Daoy (cell line): ENCODE measurements around the gene ELL3. TPM values are rescaled to one million over a fixed set of nuclear protein-coding genes. Genes with fewer than 3 reads are reported as not detected.
A peak's percentile ranks its signal among the peaks of the same experiment; 100 is the strongest.
"Not testable (repeated sequence)": the region's sequence is repeated elsewhere in the genome, so short reads cannot be mapped to it uniquely, and the experiment has no call there.

ENCODE experiments used
- DNase-seq: peaks from one replicate; pipeline ENCODE4 v3.0.0-alpha.2; 2015; ENCODE audit warnings: low read depth
- total RNA-seq: library from RNA; depleted of rRNA; stranded (reverse); fragments of >200 nt; shearing (Covaris generic); gene quantifications from 2 replicates; pipeline ENCODE4 v1.2.3, GENCODE V29; 2014

The ELL3 gene
- total RNA-seq, 1 experiment from 2014 or later = 1.2 TPM

DNA sequence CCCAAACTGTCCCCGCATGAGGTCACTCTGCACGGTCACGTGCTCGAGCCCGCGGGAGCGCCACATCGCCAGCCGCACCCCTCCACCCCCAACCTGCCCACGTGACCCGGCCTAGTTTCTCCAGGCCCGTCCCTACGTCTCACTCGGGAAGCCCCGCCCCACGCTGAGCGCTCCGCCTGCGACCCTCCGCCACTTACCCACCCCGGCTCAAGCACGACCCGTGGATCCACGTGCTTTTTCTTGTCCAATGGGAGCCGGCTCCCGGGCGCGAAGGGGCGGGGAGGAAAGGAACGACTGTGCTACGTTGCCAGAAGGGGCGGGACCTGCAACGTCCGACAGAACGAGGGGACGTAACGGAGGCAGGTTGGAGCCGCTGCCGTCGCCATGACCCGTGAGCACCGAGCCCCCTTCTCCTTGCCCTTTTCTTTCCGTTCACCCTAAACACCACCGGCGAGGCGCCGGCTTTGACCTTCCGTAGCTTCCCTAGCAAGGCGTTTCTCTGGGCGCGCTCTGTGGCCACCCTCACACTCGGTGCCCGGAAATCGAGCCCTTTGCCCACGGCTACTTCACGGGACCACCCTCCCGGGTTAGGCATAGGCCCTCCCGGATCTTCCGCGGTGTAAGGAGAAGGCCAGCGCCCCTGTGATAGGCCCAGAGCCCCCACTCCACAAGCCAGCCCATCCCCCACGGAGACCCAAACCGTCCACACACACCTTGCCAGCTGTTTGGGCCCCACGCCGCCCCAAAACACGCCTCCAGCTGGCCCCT, 15.4 kb upstream of the ELL3 start, which contains the start of gene SERF2:
Gene SERF2, plus strand, starts transcription at position 328 of the 768 bp plus-strand sequence. Its CDS starts 57 bp downstream, at position 385.
- peak; percentile 100 for DNase-seq

DNA sequence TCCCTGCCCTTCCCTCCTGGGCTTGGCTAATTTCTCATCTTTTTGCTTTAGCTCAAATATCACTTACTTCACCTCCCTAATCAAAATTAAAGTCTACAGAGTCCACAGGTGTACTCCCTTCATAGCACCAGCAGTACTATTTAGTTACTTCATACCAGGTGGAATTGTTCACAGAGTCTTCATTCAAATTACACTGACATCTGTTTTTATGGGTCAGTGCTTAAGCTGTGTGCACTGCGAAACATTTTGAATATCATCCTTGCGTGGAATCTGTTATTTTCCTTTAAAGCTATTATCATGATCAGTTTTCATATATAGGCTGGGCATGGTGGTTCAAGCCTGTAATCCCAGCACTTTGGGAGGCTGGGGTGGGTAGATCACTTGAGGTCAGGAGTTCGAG, 12.6 kb upstream of the ELL3 start:
- no peak for DNase-seq

DNA sequence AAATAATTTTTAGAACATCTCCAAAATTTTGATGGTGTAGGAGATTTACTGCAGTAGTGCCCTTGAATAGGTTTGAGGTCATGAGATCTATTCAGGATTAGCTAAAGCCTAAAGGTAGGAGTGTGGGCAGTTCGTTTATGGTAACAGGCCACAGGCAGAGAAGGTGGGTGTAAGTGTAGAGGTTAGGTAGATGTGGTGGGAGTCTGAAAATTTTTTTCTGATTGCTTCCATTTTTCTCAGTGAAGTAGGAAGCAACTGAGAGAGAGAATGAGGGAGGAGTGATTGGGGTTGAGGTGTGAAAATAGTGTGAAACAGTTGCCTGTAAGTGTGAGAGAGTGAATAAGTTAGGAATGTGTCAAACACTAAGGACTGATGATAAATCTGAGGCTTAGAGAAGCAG, 2.2 kb upstream of the ELL3 start:
- DNase-seq = no peak

DNA sequence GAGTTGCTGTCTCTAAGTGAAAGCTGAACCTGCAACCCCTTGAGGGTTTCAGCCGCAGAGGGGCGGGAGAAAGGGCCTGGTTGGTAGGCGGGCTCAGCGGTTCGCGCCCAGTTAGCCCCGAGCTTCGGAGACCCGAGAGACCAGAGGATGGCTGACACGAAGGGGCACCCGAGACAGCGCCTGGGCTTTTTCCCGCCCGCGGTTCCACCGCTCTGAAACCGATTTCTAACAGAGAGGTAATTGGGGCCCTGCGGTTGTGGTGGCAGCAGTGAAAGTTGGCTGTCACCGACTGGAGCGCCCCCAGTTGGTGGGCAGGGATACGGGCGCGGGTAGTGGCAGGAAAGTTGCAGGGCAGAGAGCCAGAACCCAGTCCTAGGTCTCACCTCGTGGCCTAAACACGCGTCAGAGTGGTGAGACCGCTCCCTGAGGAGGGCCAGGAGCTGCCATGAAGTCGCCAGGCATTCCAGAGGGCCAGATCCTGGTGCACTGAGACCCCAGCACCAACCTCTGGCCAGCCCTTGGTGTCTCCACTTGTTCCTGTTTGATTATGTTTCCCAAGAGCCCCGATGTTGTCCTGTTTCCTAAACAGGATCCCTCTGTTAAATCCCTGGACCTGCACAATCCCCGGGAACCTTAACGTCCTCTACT, 625 bp upstream of the ELL3 start:
- peak; percentile 86 for DNase-seq

DNA sequence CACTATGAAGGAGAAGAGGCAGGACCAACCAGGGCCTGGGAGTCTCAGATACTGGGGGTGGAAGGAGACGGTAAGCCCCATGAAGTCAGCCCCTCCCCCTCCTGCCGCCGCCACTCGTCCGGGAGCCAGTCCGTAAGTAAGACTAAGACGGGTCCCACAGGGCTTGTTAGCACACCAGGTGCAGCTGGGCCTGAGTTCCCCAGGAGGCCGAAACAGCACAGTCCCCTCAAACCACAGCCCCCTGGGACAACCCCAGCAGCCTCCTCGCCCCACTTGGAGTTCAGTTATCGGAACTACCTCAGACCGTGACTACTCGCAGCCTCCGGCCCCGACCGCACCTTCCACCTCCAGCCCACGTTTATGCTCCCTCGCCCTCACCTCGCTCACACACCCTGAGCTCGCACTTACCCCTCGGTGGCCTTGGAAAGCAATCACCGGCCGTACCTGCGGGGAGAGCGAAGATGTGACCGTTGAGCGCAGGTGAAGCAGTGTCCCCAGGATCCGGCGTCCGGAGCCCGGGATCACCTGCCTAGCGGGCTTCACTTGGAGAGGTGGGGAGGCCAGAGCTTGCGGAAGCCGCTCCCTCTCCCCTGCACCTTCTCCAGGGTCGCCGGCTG, 557 bp downstream of the ELL3 start:
- DNase-seq = no peak

DNA sequence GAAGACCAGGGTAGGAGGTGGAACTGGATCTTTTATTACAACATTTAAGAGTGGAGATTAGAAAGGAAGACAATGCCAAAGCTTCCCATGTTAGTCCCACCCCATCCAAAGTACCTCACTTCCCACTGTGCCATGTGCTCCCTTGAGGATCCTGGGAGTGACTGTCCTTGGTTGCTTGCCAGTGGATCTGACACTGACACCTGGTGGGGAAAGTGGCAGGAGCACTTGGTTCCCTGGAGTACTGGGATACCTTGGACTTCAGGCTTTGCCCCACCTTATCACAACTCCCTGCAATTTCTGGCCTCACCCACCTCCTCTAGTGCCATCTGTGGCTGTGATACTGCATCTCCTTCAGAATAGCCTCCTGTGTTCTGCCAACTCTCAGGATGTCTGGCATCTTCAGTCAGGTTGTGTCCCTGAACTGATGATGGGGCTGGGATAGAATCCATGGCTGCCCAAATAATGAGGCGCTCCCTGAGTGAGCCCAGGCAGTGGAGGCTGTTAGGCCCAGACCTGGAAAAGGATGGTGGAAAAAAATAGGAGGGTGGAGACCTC, 1.3 kb downstream of the ELL3 start:
- DNase-seq = peak; percentile 71

DNA sequence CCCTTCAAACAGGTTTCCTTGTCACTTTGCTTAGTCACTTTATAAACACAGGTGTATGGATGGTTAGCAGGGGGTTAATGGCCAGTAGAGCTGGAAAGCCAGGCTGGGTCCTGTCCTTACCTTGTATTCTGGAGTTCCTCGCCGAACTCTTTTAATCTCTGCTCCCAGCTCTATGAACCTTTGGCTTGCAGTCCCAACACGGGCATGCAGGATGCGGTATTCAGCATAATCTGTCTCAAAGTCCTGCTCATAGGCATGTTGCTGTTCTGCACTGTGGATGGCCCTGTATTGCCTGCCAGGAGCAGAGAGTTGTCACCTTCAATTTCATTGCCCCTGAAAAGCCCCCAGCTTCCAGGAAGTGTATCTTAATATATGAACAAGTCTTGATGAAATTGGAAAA, 2.7 kb downstream of the ELL3 start:
- no peak for DNase-seq

DNA sequence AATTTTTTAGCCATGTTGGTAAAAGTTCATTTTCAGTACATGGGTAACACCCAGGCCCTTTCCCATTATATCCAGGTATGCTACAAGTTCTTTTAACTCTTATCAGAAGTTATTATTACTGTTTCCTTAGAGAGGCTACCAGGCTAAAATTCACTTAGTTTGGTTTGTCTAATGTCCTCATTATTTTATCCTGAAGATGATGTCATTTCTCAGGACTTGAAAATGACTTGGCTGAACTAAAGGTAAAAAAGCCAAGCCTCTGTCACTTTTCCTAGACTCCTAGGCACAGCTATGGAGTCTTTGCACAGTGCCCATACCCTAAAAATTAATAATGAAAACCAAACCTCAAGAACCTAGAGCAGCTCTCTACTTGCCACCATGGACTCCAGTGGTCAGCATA, 4.1 kb downstream of the ELL3 start:
- DNase-seq = no peak

DNA sequence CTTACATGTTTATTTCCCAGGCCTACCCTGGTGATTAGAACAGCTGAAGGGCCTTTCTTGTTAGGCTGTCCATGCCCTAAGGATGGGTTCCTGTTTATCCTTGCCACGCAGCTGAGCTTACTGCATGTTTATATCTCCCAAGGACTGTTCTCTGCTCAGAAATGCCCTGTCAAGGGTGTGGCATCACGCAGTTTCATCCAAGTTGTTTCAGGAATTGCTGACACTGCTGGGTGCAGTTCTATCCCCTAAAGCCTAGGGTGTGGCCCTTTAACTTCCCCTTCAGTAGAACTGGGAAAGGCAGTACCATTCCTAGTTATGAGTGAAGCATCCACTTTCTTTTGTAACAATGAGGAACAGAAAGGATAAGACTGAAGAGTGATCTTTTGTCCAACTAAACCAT, 5.0 kb downstream of the ELL3 start:
- no peak for DNase-seq

DNA sequence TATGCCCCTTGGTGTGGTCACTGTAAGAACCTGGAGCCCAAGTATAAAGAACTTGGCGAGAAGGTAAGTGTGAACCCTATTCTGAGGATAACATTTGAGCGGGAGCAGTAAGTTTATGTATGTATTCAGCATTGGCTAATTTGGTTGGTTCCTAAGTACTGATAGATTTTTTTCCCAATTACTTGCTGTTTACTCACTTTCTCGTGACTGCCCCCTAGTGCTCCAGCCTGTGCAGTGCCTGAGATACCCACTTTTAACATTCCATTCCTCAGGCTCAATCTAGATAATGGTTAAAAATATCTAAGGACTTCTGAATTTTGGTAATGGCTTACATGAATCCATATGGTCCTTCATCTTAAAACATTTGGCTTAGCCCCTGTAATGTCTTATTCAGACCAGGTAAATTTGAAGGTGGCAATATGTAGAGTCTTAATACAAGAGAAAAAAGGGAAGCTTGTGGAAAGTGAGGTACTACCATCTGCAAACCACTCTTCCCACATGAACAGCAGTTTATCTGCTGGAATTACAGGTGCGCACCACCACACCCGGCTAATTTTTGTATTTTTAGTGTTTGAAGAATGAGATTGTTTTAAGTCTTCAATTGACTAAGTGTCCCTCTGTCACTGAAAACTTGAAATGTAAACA, 7.1 kb downstream of the ELL3 start:
- DNase-seq = peak; percentile 52

DNA sequence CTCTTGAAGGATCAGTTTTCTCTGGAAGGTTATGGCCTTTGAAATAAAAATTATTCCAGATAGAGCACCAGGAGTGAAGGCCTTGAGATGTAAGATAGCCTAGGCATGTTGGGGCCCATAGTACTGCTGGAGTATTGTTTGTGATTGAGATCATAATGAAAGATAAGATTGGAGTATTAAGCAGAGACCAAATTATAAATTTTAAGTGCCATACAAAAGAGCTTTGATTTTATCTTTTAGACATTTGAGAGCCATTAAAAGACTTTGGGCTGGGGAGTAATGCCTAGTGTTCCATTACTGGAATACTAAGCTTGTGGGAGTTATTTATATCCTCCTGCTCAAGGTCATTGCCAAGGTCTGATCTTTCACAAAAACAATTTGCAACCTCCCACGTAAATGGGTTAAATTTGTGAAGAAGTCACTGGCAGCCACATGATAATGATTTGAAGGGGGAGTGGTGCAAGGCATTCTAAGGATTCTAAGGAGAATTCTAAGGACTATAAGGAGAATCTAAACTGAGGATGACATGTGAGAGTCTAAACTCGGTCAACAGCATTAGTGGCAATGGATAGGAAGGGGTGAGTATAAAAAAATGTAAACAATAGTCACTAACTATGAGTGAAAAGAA, 12.8 kb downstream of the ELL3 start:
- no peak for DNase-seq

DNA sequence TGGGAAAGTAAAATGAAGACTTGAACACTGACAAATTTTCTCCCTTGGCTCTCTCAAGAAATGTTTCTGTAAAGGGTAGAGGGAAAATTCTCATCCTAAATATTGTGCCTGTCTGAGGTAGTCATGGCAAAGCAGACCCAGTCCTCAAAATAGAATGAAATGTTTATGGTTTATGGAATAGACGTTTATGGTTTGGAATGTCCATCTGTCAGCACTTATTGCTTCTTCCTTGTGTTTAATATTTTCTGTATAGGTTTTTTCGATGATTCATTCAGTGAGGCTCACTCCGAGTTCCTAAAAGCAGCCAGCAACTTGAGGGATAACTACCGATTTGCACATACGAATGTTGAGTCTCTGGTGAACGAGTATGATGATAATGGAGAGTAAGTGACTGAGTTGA, 13.9 kb downstream of the ELL3 start:
- DNase-seq = no peak

DNA sequence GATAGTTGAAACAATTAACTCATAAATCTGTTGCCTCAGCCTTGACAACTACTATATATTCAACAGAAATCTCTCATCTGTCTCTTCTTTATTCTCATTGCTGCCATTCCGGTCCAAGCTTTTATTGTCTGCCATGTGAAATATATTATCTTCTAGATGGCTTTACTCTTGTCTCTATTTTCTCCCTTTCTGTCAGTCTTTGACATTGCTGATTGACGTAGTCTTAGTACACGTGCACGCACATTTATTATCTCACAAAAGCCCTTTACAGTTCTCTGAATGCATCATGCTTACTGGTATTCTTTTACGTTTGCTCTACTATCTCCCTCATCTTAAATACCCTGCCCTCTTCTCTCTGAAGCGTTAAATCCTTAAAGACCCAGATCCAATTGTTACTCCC, 24.9 kb downstream of the ELL3 start:
- DNase-seq = no peak

DNA sequence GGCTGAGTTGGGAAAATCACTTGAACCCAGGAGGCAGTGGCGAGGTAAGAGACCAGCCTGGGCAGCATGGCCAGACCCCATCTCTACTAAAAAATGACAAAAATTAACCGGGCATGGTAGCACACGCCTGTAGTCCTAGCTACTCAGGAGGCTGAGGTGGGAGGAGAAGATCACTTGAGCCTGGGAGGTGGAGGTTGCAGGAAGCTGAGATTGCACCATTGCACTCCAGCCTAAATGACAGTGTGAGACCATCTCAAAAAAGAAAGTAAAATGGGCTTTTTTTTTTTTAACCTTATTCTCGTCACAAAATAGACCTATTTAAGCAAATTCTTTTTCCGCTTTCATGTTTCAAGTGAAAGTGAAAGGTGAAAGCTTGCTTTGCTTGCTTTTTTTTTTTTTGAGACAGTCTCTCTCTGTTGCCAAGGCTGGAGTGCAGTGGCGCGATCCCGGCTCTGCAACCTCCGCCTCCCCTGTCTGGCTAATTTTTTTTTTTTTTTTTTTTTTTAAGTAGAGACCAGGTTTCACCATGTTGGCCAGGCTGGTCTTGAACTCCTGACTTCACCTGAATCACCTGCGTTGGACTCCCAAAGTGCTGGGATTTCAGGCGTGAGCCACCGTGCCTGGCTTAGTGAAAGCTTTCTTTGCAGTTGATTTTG, 26.9 kb downstream of the ELL3 start:
- no peak for DNase-seq

DNA sequence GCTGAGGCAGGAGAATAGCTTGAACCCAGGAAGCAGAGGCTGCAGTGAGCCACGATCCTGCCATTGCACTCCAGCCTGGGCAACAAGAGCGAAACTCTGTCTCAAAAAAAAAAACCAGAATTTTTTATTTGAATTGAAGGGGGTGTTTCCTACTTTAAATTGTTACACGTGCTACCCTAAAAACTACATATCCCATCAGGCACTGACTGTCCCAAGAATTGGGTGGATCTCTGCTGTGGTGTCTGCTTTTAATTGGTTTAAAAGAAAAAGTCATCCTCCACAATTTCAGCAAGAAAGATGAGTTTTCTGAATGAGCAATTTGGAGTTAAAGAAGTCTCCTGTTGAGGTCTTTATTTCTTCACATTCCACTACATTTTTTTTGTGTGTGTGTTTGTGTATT, 28.4 kb downstream of the ELL3 start:
- no peak for DNase-seq

DNA sequence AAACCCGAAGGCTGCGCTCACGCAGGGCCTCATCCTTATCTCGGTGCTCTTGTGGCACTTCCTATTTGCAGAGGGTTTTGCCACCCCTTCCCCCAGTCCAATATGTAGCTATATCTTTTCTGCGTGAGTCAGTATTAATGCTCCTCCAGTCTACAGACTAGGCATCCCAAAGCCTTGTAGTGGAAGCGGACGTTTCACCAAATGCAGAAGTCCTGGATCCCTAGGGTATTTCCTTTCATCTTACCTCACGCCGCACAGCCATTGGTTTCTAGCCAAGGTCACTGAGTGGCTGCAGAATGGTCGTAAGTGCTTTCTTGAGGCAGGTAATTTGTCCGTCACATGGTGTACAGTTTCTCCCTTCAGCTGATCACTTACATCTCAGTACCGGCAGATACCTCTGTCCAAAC, 29.9 kb downstream of the ELL3 start:
- not testable (repeated sequence) for DNase-seq

DNA sequence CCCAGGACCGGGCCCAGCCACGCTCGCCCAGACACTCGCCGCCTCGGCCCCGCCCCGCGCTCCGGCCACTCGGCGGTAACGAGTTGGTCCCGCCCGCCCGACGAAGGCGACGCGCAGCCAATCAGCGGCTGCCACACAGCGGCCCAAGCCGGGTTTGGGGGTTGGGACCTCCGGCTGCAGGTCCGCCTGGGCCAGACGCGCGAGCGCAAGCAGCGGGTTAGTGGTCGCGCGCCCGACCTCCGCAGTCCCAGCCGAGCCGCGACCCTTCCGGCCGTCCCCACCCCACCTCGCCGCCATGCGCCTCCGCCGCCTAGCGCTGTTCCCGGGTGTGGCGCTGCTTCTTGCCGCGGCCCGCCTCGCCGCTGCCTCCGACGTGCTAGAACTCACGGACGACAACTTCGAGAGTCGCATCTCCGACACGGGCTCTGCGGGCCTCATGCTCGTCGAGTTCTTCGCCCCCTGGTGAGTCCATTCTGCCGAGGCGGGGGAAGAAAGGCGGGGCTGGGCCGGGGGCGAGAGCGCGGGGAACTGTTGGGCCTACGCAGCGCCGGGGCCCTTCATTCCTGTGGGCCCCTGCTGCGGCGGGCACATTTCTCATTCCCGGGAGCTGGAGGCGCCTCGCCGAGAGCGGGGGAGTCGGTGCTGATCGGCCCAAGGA, 30.4 kb downstream of the ELL3 start, which contains the start of gene PDIA3:
Gene PDIA3, plus strand, starts transcription at position 194 of the 658 bp plus-strand sequence. Its CDS starts 102 bp downstream, at position 296.
- peak; percentile 95 for DNase-seq

DNA sequence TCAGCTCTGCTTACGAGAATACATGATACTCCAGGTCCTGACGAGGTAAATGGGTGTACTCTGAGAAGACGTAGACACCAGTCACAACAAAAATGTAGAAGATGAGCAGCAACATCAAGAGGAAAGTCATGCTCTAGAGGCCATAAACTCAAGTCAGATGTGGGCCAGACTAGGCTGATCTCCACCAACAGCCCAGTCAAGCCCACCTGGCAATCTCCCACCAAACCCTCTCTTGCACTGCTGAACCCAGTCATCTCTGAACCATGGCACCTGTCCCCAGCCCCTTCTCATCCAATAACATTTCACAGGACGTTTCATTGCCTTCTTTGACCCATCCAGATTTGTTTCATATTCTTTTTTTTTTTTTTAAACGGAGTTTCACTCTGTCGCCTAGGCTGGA, 41.4 kb downstream of the ELL3 start:
- no peak for DNase-seq

DNA sequence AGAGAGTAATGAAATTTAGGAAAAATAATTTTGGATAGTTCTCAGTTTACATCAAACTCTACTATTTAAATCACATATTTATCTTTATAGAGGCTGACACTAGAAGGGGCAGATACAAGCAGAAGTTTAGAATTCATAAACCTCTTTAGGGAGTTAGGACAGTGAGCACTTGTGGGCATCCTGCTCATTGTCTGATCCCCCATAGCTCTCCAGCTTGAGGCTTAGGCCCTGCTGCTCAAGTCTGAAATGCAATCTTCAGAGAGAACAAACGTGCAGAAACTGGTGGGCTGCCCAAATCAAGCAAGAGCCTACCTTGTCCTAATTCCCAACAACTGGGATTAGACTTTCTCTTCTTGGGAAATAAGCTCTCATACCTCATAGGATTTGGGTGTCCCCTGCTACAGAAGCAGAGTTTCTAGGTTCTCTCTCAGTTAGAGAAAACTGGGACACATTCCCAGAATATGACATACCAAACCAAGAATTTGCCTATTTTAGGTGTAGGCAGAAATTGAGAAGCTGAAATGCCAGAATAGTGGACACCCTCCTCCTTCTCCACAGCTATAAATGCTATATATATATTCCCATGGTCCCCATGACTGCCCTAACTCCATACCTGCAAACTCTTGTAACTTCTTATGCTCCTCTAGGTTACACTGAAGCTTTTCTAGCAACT, 48.6 kb downstream of the ELL3 start:
- not testable (repeated sequence) for DNase-seq

DNA sequence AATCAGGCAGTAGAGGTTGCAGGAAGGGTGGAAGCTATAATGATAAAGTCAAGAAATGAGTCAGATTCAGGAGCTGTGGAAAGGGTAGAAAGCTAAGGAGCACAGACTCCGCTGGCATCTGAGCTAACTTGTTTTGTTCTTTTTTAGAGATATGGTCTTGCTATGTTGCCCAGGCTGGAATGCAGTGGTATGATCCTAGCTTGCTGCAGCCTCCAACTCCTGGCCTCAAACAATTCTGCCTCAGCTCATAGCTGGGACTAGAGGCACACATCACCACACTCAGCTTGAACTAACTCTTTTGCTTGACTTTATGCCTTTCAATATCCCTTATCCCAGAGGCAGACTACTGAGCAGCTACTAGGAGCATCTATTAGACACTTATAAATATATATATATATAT, 50.5 kb downstream of the ELL3 start:
- not testable (repeated sequence) for DNase-seq
